Right forelimb (tissue), 1 donor: ENCODE results near the gene RHCE.
"Not testable (repeated sequence)": the region's sequence is repeated elsewhere in the genome, so short reads cannot be mapped to it uniquely, and the experiment has no call there.

Source experiments
- DNase-seq: peaks from one replicate; pipeline ENCODE4 v3.0.0-alpha.2; 2018

Gene RHCE

DNA sequence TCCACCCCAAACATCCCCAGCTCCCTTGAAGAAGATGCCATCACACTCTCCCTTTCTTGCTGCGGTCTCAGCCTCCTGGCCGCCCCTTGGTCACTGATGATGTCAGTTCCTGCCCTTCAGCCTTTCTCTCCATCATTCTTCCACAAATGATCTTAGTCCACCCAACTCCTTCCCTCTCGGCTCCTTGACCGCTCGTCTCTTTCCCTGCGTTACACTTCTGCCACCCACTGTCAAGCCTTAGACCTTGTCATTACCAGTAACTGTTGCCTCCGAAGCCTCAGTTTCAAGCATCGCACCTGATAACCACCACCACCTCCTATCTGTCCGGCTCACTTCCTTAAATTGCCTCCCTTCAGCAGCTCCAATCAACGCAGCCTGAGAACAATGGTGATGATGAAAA lies 23.1 kb downstream of the RHCE start:
- DNase-seq = not testable (repeated sequence)

DNA sequence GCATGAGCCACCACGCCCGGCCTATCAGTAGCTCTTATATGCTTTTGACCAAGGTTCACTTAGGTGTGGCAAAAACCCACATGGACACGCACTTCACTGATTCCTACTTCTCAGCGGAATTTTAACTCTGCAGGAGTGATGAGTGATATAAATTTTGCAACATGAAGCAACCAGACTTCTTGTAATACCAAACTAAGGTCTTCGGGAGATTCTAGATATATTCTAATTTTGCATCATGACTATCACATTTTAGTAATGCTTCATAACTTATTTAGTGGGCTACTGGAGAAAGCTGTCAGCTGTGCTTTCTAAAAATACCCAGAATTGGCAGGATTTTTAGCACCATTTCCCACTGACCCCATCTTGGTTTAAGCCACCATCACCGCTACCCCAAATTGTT lies 27.8 kb downstream of the RHCE start:
- DNase-seq = no peak

DNA sequence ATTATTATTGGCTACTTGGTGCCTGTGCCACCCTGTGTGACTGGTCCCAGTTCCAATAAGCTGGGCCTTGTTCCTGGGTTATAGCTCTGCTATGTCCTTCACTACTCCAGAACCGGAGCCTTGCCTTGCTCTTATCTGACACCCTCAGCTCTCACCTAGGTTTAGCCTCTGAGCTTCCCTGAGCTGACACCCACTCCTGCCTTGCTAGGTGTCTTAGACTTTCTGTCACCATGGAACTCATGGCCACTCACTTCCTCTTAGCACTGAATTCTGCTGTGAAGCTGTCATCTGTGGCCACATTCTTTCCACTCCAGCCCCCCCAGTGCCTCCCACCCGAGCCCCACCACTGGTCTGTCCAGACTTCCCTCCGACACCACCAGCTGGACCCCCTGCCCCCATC lies 30.9 kb downstream of the RHCE start:
- DNase-seq = not testable (repeated sequence)

DNA sequence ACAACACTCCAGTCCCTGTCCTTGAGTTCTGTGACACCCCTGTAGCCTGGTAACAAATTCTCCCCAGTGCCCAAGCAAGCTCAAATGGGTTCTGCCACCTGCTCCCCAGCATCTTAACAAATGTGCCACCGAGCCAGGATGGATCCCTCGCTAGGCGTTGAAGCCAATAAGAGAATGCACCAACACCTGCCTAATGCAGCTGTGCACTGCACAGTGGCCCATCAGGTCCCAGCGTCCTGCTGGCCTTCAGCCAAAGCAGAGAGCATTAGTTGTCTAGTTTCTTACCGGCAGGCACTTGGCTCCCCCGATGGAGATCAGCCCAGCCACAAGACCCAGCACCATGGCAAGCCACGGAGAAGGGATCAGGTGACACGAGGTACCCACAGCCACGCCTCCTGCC lies 31.9 kb downstream of the RHCE start:
- not testable (repeated sequence) for DNase-seq

DNA sequence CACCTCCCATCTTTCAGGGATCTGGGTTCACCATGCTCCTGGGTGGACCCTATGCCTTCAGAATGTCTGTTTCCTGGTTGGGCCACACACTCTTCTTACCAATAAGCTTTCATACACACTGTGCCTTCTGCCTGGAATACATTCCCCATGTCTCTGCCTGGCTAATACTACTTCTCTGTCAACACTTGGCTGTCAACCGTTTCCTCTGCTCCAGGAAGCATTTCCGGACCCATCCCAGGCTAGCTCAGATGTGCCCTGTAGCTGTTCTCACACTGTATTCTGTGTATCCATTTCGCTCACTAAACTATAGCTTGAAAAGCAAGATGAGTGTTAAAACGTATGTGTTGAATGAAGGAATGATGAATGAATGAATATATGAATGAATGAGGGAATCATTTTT lies 33.5 kb downstream of the RHCE start:
- not testable (repeated sequence) for DNase-seq

DNA sequence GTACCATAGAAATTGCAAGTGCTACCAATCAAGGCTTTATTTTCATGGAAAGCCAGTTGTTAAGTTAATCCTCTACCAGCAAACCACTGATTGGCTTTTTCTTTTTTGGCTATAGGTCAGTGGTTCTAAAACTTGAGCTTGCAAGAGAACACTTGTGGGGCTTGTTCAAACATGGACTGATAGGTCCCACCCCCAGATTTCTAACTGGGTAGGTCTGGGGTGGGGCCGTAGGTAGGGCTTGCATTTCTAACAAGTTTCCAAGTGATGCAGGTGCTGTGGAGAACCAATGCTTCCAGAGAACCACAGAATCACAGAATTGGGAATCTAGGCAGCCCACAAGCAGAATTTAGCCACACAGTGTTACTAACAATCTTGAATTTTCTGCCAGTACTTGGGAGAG lies 36.8 kb downstream of the RHCE start:
- DNase-seq = not testable (repeated sequence)

DNA sequence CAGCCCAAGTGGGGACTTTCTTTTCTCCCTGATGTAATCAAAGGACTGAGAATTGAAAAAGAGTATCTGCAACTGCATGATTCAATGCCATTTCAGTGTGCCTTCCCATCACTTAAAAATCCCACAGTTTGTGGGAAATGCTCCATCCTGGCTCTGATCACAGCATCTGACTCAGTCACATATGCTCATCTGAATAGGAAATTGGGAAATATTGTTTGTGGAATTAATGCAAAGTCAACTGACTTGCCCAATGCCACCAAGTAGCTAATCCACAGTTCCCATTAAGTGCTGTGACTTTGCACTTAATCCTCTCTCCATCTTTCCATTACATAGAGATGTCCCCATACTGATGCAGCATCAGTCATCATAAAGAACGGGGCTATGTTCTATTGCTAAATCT lies 37.5 kb downstream of the RHCE start:
- DNase-seq = not testable (repeated sequence)

DNA sequence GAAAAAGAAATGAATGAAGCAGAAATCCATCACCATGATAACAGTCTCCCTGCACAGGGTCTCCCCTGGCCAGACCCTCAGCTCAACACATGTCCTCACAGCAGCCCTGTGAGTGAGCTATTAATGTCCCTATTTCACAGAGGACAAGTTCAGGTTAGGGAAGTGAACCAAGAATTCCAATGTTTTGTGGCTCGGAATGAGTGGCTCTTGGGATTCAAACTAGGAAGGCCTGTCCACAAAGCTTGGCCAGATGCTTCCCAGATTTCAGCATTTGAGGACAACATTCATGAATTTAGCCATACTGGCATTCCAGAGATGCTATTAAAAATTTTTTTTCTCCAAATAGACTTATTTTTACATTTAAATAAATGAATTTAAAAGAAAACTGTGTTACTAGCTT lies 38.1 kb downstream of the RHCE start:
- DNase-seq = not testable (repeated sequence)

DNA sequence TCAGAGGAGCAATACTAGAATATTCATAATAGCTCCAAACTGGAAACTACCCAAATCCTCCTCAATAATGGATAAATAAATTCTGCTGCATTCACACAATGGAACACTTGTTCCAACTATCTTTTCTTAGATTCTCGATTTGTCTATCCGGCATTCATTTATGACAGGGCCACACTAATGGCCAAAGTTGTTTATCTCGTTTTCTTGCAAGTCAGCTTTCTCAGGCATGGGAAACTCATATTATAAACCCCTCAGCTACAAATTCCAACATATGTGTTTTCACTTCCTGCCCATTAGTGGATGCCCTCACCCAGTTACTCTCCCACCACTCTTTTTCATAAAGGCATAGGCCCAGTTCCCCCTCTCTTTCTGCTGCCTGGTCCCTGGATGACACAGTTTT lies 42.3 kb downstream of the RHCE start:
- not testable (repeated sequence) for DNase-seq

DNA sequence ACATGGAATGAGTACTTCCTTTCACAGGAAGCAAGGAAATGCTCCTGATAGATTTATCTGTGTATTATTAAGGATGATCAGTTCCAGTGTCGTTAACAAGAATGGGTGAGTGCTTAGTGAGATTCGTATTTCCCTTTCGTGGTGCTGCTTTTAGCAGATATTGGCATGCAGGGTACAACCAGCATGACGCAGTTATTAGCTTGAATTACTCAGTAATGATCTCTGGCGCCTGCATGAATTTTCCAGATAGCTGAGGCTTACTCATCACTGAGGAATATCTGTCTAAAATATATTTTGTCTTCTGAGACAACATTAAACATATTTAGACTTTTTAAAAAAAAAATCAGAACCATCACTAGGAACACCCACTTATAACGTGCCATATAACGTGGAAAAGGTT lies 48.9 kb downstream of the RHCE start:
- not testable (repeated sequence) for DNase-seq

DNA sequence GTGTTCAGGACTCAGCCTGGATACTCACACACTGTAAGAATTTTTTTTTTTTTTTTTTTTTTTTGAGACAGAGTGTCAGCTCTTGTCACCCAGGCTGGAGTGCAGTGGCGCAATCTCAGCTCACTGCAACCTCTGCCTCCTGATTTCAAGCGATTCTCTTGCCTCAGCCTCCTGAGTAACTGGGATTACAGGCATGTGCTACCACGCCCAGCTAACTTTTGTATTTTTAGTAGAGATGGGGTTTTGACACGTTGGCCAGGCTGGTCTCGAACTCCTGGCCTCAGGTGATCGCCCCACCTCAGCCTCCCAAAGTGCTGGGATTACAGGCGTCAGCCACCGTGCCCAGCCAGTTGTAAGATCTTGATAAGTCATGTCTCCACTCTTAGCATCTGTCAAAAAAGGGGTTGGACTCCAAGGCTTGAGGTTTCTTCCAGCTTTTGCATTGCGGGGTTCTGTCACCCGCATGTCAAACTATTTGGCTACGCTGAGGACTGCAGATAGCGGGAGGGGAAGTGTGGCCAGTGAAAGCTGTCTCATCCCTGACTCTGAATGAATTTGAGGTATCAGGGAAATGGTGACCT lies 50.8 kb downstream of the RHCE start:
- not testable (repeated sequence) for DNase-seq

DNA sequence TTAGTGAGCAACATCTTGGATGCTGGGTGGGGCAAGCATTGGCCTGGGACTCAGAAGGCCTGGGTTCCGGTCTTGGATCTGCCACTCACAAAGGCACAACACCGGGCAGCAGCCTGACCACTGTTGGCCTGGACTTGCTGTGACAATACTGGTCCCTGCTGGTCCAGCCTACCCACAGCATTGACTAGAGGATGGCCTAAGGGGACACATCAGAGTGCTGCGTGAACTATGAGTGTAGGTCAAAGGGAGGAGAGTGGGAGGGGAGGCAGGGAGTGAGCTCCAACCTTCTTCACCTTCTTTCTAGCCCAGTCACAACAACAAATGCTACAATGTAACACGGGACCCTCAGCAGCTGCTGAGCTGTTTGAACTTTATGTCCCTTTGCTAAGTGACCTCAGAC lies 51.4 kb downstream of the RHCE start:
- no peak for DNase-seq

DNA sequence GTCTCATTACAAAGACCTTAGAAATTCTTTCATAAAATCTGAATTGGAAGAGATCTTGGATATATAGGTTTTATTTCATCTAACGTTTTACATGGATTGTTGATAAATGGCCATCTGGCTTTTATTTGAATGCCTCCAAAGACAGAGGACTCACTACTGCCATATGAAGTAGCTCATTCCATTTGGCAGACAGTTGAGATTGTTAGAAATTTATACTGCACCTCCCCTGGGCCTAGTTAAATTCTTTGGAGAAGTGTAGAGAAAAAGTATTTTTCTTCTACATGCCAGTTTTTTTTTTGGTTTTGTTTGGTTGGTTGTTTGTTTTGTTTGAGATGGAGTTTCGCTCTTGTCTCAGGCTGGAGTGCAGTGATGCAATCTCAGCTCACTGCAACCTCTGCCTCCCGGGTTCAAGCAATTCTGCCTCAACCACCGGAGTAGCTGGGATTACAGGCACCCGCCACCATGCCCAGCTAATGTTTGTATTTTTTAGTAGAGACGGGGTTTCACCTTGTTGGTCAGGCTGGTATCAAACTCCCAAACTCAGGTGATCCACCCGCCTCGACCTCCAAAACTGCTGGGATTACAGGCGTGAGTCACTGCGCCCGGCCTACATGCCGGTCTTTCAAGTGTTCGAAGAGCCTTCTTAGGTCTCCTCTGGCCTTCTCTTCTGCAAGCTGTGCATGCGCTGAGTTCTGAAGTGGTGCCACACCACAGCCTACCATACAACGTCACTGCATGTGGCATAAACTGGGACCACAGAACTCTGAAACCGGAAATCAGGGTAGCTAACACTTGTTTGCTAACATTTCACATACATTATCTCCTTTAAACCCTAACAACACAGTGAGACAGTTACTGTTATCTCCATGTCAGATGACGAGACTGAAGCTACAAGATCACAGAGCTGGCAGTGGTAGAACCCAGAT lies 57.7 kb downstream of the RHCE start:
- DNase-seq = not testable (repeated sequence)

DNA sequence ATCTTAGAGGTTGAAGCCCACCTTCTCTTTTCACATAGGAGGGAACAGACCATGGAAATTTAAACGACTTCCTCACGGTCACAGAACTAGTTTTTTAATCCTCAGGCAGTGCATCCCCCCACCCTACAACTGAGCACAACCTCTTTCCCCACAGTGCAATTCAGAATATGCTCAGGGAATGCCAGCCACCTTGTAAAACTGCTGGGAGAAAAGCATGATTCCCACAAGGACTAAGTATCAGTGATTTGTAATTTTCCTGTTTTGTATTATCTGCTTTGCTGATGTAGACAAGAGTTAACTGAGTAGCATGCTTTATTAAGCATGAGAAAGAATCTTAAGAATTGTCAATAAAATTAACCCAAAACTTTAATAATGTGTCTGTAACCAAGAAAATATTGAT lies 58.7 kb downstream of the RHCE start:
- DNase-seq = no peak

DNA sequence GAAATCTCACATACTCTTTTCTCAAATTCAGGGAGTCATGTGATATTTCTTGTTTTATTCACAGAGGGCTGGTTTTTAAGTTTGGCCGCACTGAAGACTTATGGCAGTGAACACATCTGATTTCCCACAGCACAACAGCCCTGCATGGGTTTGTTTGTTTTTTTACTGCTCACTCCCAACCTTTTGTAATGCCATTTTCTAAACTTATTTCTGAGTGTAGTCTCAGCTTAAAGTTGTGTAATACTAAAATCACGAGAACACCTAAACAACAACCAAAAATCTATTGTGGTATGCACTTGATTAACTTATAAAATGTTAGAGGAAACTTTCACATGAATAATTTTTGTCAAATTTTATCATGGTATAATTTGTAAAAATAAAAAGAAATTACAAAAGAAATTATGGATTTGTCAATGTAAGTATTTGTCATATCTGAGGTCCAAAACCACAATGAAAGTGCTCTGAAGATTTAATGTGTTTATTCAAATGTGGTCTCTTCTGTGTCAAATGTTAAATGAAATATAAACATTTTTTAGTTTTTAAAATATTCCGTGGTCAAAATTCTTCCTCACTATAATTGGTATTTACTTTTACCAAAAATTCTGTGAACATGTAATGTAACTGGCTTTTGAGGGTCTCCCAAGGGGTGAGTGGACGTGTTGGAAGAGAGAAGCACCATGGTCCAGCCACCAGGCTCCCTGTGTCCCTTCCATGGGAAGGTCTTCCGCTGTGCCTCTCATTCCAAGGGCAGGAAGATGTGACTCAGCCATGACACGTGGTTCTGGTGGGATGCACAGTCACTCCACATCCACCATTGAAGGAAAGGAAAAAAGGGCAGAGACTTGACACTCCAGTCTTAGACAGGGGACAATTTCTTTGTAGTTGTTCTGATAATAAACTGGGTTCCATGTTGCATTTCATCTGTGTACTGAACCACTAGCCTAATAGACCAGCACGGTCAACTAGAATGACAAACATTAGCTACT lies 59.7 kb downstream of the RHCE start:
- no peak for DNase-seq

DNA sequence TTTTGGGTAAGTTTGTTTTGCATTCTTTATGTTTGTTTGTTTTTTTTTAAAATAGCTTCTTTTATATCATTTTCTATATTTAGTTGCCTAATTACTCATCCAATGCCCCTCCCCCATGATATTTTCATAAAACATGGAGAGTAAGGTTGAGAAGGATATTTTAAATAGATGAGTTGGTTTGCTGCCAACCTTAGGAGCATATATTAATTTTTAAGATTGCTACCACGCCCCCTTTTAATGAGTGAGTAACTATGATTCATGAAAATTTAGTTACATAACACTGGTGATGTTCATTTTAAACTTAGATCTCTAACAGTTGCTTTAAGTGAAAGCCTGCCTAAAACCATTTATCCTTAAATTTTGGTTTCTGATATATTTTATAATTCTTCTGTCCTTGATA lies 63.8 kb downstream of the RHCE start:
- no peak for DNase-seq

DNA sequence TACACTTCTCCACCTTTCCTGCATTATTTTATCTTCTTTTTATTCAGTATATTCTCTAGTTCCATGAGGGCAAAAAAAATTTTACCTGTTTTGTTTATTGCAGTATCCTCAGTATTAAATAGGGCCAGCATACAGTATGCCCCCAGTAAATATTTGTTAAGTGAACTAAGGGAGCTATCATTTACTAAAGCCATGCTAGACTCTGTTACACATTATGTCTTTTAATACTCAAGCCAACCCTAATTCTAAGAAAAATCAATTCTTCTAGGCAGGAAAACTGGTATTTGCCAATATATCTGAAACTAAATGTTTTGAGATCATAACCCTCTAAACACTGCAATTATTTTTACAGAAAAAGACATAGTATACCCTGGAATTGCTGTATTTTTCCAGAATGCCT lies 64.2 kb downstream of the RHCE start:
- DNase-seq = no peak

DNA sequence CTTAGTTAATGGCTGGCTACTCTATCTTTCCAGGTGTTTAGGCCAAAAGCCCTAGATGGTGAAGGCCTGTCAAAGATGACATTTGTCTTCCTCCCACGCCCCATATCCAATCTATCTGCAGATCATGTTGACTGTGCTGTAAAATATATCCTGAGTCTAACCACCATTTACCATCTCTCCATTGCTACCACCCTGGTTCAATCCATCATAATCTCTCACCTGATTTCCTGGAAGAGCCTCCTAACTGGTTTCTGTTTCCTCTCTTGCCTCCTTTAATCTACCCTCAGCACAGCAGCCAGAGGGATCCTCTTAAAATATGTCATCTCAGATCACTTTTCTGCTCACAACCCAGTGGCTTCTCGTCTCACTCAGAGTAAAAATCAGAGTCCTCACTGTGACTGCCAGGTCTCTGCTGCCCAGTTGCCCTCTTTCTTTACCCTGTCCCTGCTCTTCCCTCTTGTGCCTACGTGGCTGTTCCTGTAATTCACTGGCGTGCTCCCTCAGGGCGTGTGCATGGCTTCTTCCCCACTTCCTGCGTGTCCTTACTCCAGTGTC lies 64.7 kb downstream of the RHCE start:
- no peak for DNase-seq

DNA sequence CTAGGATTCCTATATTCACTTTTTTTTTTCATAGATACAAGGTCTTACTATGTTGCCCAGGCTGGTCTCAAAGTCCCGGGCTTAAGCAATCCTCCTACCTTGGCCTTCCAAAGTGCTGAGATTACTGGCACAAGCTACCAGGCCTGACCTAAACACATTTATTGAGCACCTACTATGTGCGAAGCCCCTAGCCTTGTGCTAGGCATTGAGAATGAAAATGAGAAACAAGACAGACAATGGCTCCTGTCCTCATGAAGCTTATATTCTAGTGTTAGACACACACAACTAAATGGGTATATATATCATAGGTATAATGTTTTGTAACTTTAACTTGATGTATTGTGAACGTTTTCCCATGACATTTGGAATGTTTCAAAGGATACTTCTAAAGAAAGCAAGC lies 71.0 kb downstream of the RHCE start:
- DNase-seq = no peak

DNA sequence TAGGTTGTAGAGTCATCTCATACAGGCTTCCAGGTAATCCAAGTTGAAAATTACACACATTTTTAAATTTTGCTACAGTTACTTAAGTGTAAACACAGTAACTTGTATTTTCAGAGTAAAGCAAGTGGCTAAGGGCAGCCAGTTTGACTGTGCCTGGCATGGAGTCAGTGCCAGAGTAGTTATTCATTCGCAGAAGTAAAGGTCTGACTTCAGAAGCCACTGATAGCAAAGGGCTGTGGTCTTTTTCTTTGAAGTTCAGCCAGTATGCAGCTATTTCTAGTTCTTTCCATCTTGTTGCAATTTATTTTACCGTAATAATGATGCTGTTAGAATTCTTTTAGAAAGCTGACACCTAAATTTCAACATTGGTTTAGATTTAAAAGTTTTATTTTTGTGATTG lies 73.1 kb downstream of the RHCE start:
- DNase-seq = no peak

DNA sequence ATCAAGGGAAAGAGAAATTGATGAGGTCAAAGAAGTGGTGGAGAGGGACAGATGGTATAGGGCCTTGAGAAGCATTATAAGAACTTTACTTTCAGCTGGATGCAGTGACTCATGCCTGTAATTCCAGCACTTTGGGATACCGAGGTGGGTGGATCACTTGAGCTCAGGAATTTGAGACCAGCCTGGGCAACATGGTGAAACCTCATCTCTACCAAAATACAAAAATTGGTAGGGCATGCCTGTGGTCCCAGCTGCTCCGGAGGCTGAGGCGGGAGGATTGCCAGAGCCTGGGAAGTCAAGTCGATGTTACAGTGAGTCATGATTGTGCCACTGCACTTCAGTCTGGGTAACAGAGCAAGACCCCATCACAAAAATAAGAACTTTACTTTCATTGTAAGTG lies 76.8 kb downstream of the RHCE start:
- no peak for DNase-seq

DNA sequence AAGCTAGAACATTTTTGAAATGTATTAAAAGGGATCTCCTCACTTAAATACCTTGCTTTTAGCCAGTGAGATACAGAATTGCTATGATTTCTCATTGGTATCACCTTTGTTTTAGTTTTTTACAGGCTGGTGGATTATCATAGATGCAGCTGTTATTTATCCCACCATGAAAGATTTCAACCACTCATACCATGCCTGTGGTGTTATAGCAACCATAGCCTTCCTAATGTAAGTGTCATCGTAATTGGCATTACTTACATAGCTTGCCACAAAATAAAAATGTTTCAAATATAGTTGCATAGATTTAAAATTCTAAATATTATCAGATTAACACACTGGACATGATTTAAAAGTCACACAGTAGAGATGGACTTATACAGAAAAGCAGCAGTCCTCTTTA lies 77.8 kb downstream of the RHCE start:
- no peak for DNase-seq

DNA sequence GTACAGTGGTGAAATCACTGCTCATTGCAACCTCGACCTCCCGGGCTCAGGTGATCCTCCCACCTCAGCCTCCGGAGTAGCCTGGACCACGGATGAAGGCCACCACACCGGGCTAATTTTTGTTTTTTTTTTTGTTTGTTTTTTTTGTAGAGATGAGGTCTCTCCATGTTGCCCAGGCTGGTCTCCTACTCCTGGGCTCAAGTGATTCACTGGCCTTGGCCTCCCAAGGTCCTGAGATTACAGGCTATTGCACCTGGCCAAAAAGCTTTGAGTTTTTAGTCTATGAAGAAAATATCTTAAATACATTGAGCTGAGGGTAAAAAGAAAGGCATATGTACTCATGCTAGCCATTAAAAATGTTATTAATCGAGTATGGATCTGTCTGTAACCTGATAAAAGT lies 78.9 kb downstream of the RHCE start:
- no peak for DNase-seq
